ENCODE measurements around the gene MVP.
A peak's percentile ranks its signal among the peaks of the same experiment; 100 is the strongest.

MVP gene

GRCh38 chr16:29815032-29815721 is 5.1 kb upstream of the MVP start:
- Histone ChIP-seq H2AFZ (ENCODE audit: low read depth, low read length) (peak overlapping the region; percentile 44; the same call in 1 of the 2 replicates), H4K20me1 (ENCODE audit: insufficient read depth, low read length) (peaks cover 14% of the 10 kb centered on the region), H3K27me3 (ENCODE audit: low read depth, low read length) (no peaks in the 10 kb centered on the region), H3K79me2 (ENCODE audit: low read length) (peaks cover 24% of the 10 kb centered on the region), H3K4me3 (ENCODE audit: low read length) (peak overlapping the region; percentile 91), H3K9me3 (ENCODE audit: insufficient read depth, low read length) (no peaks in the 10 kb centered on the region), H3K27ac (ENCODE audit: low read length) (peak overlapping the region; percentile 75; the same call in 1 of the 2 replicates), H3K4me1 (ENCODE audit: low read length) (peaks cover 37% of the 10 kb centered on the region), H3K9ac (ENCODE audit: low read length) (peak overlapping the region; percentile 92), H3K4me2 (ENCODE audit: low read length) (peak overlapping the region; percentile 83), H3K36me3 (replicated peaks; ENCODE audit: low read depth, low read length) (peaks cover 23% of the 10 kb centered on the region)
- no peak for TF ChIP-seq CTCF (IDR thresholded peaks at IDR 0.05; ENCODE audit: low read depth, low read length)

GRCh38 chr16:29815793-29816693 is 4.2 kb upstream of the MVP start, which contains the start of gene PAGR1:
PAGR1 (plus strand) TSS chr16:29816152; CDS start chr16:29816526, 374 bp downstream.
- H3K27ac ChIP-seq (ENCODE audit: low read length), result peak within 1 kb of the TSS; percentile 75
- H3K36me3 ChIP-seq (replicated peaks; ENCODE audit: low read depth, low read length), result peaks cover 25% of the 10 kb centered on the region
- peak within 1 kb of the TSS; percentile 98 for H3K4me2 ChIP-seq (ENCODE audit: low read length)
- no peak for TF ChIP-seq EZH2phosphoT487 (IDR thresholded peaks at IDR 0.05; ENCODE audit: low read depth)
- peak; percentile 80 for TF ChIP-seq CTCF (IDR thresholded peaks at IDR 0.05; ENCODE audit: low read depth, low read length)
- peak within 1 kb of the TSS; percentile 91 for H3K4me3 ChIP-seq (ENCODE audit: low read length)
- H4K20me1 ChIP-seq (ENCODE audit: insufficient read depth, low read length), result peaks cover 12% of the 10 kb centered on the region; the same call in 1 of the 2 replicates
- H3K27me3 ChIP-seq (ENCODE audit: low read depth, low read length), result no peaks in the 10 kb centered on the region
- H3K79me2 ChIP-seq (ENCODE audit: low read length), result peaks cover 31% of the 10 kb centered on the region
- H3K9me3 ChIP-seq (ENCODE audit: insufficient read depth, low read length), result no peaks in the 10 kb centered on the region
- peak within 1 kb of the TSS; percentile 44; the same call in 1 of the 2 replicates for H2AFZ ChIP-seq (ENCODE audit: low read depth, low read length)
- H3K9ac ChIP-seq (ENCODE audit: low read length), result peak within 1 kb of the TSS; percentile 92
- peaks cover 37% of the 10 kb centered on the region for H3K4me1 ChIP-seq (ENCODE audit: low read length)

- H3K27me3 ChIP-seq (ENCODE audit: low read depth, low read length), result no peaks in the 10 kb centered on the region
- peak overlapping the region; percentile 92 for H3K9ac ChIP-seq (ENCODE audit: low read length)
- peaks cover 30% of the 10 kb centered on the region for H3K4me1 ChIP-seq (ENCODE audit: low read length)
- H3K9me3 ChIP-seq (ENCODE audit: insufficient read depth, low read length), result no peaks in the 10 kb centered on the region
- H3K4me3 ChIP-seq (ENCODE audit: low read length), result peak overlapping the region; percentile 91
- peaks cover 31% of the 10 kb centered on the region for H3K79me2 ChIP-seq (ENCODE audit: low read length)
- H3K4me2 ChIP-seq (ENCODE audit: low read length), result peak overlapping the region; percentile 98
- peaks cover 32% of the 10 kb centered on the region for H3K36me3 ChIP-seq (replicated peaks; ENCODE audit: low read depth, low read length)
- H2AFZ ChIP-seq (ENCODE audit: low read depth, low read length), result peak overlapping the region; percentile 43; the same call in 1 of the 2 replicates
- TF ChIP-seq EZH2phosphoT487 (IDR thresholded peaks at IDR 0.05; ENCODE audit: low read depth) (no peak), CTCF (IDR thresholded peaks at IDR 0.05; ENCODE audit: low read depth, low read length) (peak; percentile 13; the same call in 1 of the 2 replicates)
- peak overlapping the region; percentile 75 for H3K27ac ChIP-seq (ENCODE audit: low read length)
- peaks cover 12% of the 10 kb centered on the region; the same call in 1 of the 2 replicates for H4K20me1 ChIP-seq (ENCODE audit: insufficient read depth, low read length)
Observed at GRCh38 chr16:29816694-29817441, 3.4 kb upstream of the MVP start.
